CD14-positive monocyte (primary cell): Measurements from ENCODE around the gene IFITM2. TPM values are rescaled to one million over a fixed set of nuclear protein-coding genes. Genes with fewer than 3 reads are reported as not detected.

Source experiments
- DNase-seq, 3 donors: peaks; one replicate each; pipeline ENCODE4 v3.0.0-alpha.2; 2011 to 2022
- H2AFZ ChIP-seq: 2 replicates; pipeline ENCODE4 v1.6.0; 2012; ENCODE audit warnings: mild to moderate bottlenecking, low read depth, low read length, inconsistent platforms; ENCODE audit not compliant: insufficient read depth, poor library complexity, severe bottlenecking
- H3K27ac ChIP-seq, 2 donors: 1 replicate in 1 of 2; 2 replicates in 1 of 2; pipeline ENCODE4 v1.5.1; 2012 to 2013; ENCODE audit warnings: low read length in 2 of 2, control low read depth in 1 of 2, inconsistent platforms in 1 of 2, low read depth in 1 of 2, mild to moderate bottlenecking in 1 of 2
- H3K27me3 ChIP-seq, 2 donors: one replicate each; pipeline versions ENCODE4 v1.6.0 to v1.6.1; 2011 to 2013; ENCODE audit warnings: low read length in 2 of 2; ENCODE audit not compliant: control insufficient read depth in 2 of 2, insufficient read depth in 2 of 2
- H3K36me3 ChIP-seq, 2 donors: replicated peaks in 1 of 2; 1 replicate in 1 of 2; 2 replicates in 1 of 2; pipeline versions ENCODE4 v1.5.1 to v1.6.1; 2012 to 2013; ENCODE audit warnings: low read length in 2 of 2, control low read depth in 1 of 2, inconsistent platforms in 1 of 2, mild to moderate bottlenecking in 1 of 2; ENCODE audit not compliant: insufficient read depth in 2 of 2, control insufficient read depth in 1 of 2
- H3K4me1 ChIP-seq, 2 donors: 1 replicate in 1 of 2; 2 replicates in 1 of 2; pipeline versions ENCODE4 v1.5.1 to v1.6.1; 2012 to 2013; ENCODE audit warnings: low read length in 2 of 2, control low read depth in 1 of 2, inconsistent platforms in 1 of 2, mild to moderate bottlenecking in 1 of 2, moderate library complexity in 1 of 2; ENCODE audit not compliant: insufficient read depth in 2 of 2, control insufficient read depth in 1 of 2
- H3K4me2 ChIP-seq: replicated peaks from 2 replicates; pipeline ENCODE3; 2012; ENCODE audit warnings: low read length, moderate library complexity, mild to moderate bottlenecking; ENCODE audit not compliant: poor library complexity, severe bottlenecking; ENCODE audit errors: extremely low read depth
- H3K4me3 ChIP-seq, 3 experiments: fragments of 200-600 bp in 1 of 3; sonication (generic) in 1 of 3; replicated peaks in 1 of 3; 1 replicate in 2 of 3; 2 replicates in 1 of 3; pipeline ENCODE4 v1.5.1; 2011 to 2013; ENCODE audit warnings: low read length in 3 of 3, mild to moderate bottlenecking in 3 of 3, control low read depth in 2 of 3, low read depth in 2 of 3, inconsistent platforms in 1 of 3, moderate library complexity in 1 of 3
- H3K79me2 ChIP-seq: 2 replicates; pipeline ENCODE4 v1.6.0; 2012; ENCODE audit warnings: mild to moderate bottlenecking, control low read depth, inconsistent platforms, low read length, moderate library complexity; ENCODE audit not compliant: insufficient read depth
- H3K9ac ChIP-seq: 2 replicates; pipeline ENCODE4 v1.6.0; 2017; ENCODE audit warnings: low read length, mild to moderate bottlenecking; ENCODE audit not compliant: insufficient read depth, poor library complexity, severe bottlenecking
- H3K9me3 ChIP-seq, 2 donors: replicated peaks in 1 of 2; 1 replicate in 1 of 2; 2 replicates in 1 of 2; pipeline versions ENCODE4 v1.5.1 to v1.6.1; 2012 to 2013; ENCODE audit warnings: low read length in 2 of 2, control low read depth in 1 of 2; ENCODE audit not compliant: control insufficient read depth in 1 of 2, insufficient read depth in 1 of 2
- H4K20me1 ChIP-seq: 2 replicates; pipeline ENCODE4 v1.6.0; 2012; ENCODE audit warnings: mild to moderate bottlenecking, low read length, control low read depth, moderate library complexity; ENCODE audit not compliant: insufficient read depth
- H3K27ac Mint-ChIP-seq, 7 donors: one replicate each; pipeline ENCODE4 v1.8.0; 2020; ENCODE audit warnings: mild to moderate bottlenecking in 7 of 7, mixed read lengths in 7 of 7, moderate library complexity in 6 of 7, inconsistent platforms in 2 of 7
- H3K27me3 Mint-ChIP-seq, 3 donors: one replicate each; pipeline ENCODE4 v1.8.0; 2021 to 2022; ENCODE audit warnings: low read depth in 3 of 3, mild to moderate bottlenecking in 3 of 3, mixed read lengths in 3 of 3, moderate library complexity in 3 of 3, inconsistent platforms in 1 of 3
- H3K36me3 Mint-ChIP-seq, 2 donors: one replicate each; pipeline ENCODE4 v1.8.0; 2020; ENCODE audit warnings: mixed read lengths in 2 of 2, inconsistent platforms in 1 of 2, mild to moderate bottlenecking in 1 of 2
- H3K4me1 Mint-ChIP-seq: one replicate; pipeline ENCODE4 v1.8.0; 2020; ENCODE audit warnings: mild to moderate bottlenecking, mixed read lengths
- H3K4me3 Mint-ChIP-seq, 2 donors: one replicate each; pipeline ENCODE4 v1.8.0; 2020; ENCODE audit warnings: mild to moderate bottlenecking in 2 of 2, mixed read lengths in 2 of 2, moderate library complexity in 1 of 2
- H3K9me3 Mint-ChIP-seq, 7 donors: one replicate each; pipeline ENCODE4 v1.8.0; 2020 to 2022; ENCODE audit warnings: mixed read lengths in 7 of 7, mild to moderate bottlenecking in 6 of 7, moderate library complexity in 6 of 7, inconsistent platforms in 2 of 7
- WGBS: methylation state at CpG from one replicate; pipeline ENCODE4 v1.1.5; 2013; ENCODE audit warnings: missing lambda C conversion rate; ENCODE audit not compliant: insufficient coverage; 5-methylcytosine and 5-hydroxymethylcytosine counted together
- intact Hi-C, 2 donors: fragments of 100-400 bp; cut with micrococcal nuclease; formaldehyde crosslinking; loops; one replicate each; pipeline versions ENCODE4 v1.15.0 to v1.15.1; 2023
- polyA plus RNA-seq, 3 donors: library from polyadenylated mRNA; depleted of rRNA in 1 of 3; unstranded in 2 of 3; stranded (reverse) in 1 of 3; fragments of 300-500 nt in 2 of 3; fragments of >200 nt in 1 of 3; fragmentation: Illumina TruSeq in 2 of 3; gene quantifications; 1 replicate in 2 of 3; 2 replicates in 1 of 3; pipeline ENCODE4 v1.2.3, GENCODE V29; 2012 to 2021
- TF ChIP-seq, protein P1 (sequence below): fragments of 200-600 bp; IDR thresholded peaks from one replicate; pipeline ENCODE4 v1.8.0; 2022; ENCODE audit warnings: antibody characterized with exemption, mild to moderate bottlenecking

IFITM2 gene
- polyA plus RNA-seq, 3 donors = 625 to 1,147 (median 705) TPM

DNA sequence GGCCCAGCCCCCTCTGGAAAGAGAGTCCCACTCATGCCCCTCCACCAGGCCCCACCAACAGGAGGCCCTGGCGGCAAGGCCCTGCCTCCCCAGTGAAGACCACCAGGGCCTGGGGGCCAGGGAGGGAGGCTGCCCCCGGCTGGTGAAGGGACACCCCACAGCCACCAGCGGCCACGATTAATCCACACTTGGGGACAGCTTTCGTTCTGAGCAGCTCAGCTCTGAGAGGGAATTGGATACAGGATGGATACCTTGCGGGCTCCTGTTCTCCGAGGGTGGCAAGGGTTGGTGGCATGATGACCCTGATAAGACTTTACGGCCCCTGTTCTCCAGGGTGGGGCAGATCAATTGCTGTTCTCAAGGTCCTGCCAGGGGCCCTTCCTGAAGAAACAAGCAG is 36.3 kb upstream of the IFITM2 start:
- no peak overlapping the region for H3K4me3 Mint-ChIP-seq
- H3K27me3 Mint-ChIP-seq = peaks cover 0 to 7% (median 0%) of the 10 kb centered on the region in 3 donors
- Histone ChIP-seq H3K79me2 (no peaks in the 10 kb centered on the region), H3K9ac (no peak overlapping the region), H3K27ac (peak overlapping the region in 1 of 2 donors; percentile 100), H2AFZ (no peak overlapping the region), H3K36me3 (no peaks in the 10 kb centered on the region), H3K4me2 (no peak overlapping the region), H4K20me1 (no peaks in the 10 kb centered on the region), H3K4me1 (peaks cover 41 to 45% of the 10 kb centered on the region in 2 donors), H3K27me3 (no peaks in the 10 kb centered on the region), H3K4me3 (no peak overlapping the region), H3K9me3 (peaks cover 0 to under 1% of the 10 kb centered on the region in 2 donors)
- TF ChIP-seq, protein P1, sequence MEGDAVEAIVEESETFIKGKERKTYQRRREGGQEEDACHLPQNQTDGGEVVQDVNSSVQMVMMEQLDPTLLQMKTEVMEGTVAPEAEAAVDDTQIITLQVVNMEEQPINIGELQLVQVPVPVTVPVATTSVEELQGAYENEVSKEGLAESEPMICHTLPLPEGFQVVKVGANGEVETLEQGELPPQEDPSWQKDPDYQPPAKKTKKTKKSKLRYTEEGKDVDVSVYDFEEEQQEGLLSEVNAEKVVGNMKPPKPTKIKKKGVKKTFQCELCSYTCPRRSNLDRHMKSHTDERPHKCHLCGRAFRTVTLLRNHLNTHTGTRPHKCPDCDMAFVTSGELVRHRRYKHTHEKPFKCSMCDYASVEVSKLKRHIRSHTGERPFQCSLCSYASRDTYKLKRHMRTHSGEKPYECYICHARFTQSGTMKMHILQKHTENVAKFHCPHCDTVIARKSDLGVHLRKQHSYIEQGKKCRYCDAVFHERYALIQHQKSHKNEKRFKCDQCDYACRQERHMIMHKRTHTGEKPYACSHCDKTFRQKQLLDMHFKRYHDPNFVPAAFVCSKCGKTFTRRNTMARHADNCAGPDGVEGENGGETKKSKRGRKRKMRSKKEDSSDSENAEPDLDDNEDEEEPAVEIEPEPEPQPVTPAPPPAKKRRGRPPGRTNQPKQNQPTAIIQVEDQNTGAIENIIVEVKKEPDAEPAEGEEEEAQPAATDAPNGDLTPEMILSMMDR = no peak
- H3K4me1 Mint-ChIP-seq = peaks cover 41% of the 10 kb centered on the region
- H3K36me3 Mint-ChIP-seq = peaks cover 0 to 2% of the 10 kb centered on the region in 2 donors
- H3K27ac Mint-ChIP-seq = no peak overlapping the region
- DNase-seq = peak in 1 of 3 donors; percentile 2
- 100% methylated on average over 5 of the region's 8 CpGs for WGBS
- peaks cover 0 to 2% (median under 1%) of the 10 kb centered on the region in 7 donors for H3K9me3 Mint-ChIP-seq
- intact Hi-C loops = no loop called here

DNA sequence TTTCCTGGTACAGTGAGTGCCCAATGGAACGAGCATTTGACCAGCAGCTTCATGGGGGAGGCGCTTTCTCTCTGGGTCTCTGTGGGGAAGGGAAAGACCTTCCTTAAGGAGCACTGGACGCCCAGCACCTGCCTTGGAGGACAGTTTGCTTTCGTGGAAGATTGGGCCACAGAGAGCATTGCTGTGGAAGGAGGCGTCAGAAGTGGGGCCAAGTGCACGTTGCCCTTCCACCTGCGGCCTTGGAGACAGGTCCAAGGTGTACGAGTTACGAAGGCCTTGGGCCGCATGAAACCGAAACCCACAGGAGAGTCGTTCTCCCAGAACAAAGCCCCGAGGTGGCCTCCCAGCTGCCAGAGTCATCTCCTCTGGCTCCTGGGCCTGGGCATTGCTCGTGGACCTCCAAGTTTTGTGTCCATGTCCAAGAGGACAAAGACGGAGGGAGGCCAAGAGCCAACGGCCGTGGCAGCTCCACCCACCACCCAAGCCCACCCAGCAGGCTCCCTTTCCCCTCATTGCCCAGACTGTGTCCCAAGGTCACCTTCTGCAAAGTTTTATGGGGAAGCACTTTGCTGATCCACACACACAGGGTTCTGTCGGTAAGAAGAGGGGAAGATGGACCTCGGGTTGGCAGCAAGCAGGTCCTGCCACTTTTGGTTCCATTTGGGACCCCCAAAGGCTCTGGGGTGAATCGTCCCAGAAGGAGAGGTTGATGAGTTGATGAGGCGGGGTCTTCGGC is 35.3 kb upstream of the IFITM2 start:
- H3K36me3 ChIP-seq = no peaks in the 10 kb centered on the region
- Mint-ChIP-seq H3K27ac (peak overlapping the region in 1 of 7 donors; percentile 3), H3K9me3 (peaks cover 0 to 6% (median 3%) of the 10 kb centered on the region in 7 donors), H3K4me1 (peaks cover 39% of the 10 kb centered on the region), H3K36me3 (peaks cover 0 to 7% of the 10 kb centered on the region in 2 donors), H3K4me3 (no peak overlapping the region), H3K27me3 (peaks cover 7 to 9% (median 7%) of the 10 kb centered on the region in 3 donors)
- TF ChIP-seq, protein P1 = no peak
- H3K27me3 ChIP-seq = peaks cover 0 to 3% of the 10 kb centered on the region in 2 donors
- intact Hi-C loops = no loop called here
- no peak overlapping the region for H3K9ac ChIP-seq
- no peaks in the 10 kb centered on the region for H3K9me3 ChIP-seq
- H3K4me1 ChIP-seq = peaks cover 41 to 45% of the 10 kb centered on the region in 2 donors
- no peaks in the 10 kb centered on the region for H4K20me1 ChIP-seq
- H3K79me2 ChIP-seq = no peaks in the 10 kb centered on the region
- no peak overlapping the region for H2AFZ ChIP-seq
- H3K27ac ChIP-seq = no peak overlapping the region
- H3K4me3 ChIP-seq = no peak overlapping the region
- no peak for DNase-seq
- H3K4me2 ChIP-seq = no peak overlapping the region
- WGBS = 91% methylated on average over 20 of the region's 22 CpGs
